Measurements from ENCODE around the gene CAMK4.
A peak's percentile ranks its signal among the peaks of the same experiment; 100 is the strongest.

Gene CAMK4

GRCh38 chr5:111507276-111507675 lies 283.1 kb downstream of the CAMK4 start:
- DNase-seq, result no peak

DNA sequence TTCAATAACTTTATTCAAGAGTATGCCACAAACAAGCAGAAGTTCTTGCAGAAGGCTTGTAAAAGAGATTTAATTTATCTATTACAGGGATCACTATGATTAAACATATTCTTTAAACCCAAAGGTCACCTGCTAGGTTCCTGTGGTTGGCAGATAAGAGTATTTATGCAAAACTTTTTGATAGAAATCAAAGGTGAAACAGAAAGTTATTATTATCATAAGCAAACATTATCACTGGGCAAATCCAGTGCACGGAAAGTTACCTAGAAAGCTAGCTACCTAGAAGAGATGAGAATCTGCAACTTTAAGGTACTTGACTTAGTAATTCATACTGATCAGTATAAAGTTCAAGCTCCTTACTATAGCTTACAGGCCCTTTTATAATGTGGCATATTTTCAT lies 284.9 kb downstream of the CAMK4 start:
- no peak for DNase-seq

- DNase-seq, result no peak
Measured at GRCh38 chr5:111511174-111511830, 287.1 kb downstream of the CAMK4 start.

DNA sequence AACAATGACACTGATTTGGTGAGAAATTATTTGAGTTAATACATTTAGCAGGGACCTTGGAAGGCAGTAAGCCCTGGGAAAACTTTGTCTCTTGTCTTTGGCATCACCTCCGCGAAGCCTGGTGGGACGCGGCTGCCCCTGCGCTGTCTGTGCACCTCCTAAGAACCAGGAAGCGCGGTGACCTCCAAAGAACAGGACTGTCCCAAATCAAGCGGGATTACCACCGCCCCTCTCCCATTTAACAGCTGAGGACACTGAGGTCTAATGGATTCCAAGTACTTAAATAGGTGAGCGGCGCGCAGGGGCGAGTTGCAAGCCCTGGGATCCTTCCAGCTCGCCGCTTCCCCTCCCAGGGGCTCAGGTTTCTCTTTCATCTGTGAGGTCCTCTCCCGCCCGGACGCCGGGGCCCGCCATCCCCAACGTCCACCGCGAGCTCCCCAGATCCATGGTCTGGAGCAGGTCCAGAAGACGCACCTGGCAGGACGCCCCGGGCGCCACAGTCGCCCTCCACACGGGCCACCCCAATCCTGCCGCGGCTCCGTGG lies 287.7 kb downstream of the CAMK4 start:
- no peak for DNase-seq

GRCh38 chr5:111512375-111513130 lies 288.4 kb downstream of the CAMK4 start, which contains the start of gene STARD4:
Gene STARD4 (minus strand): TSS chr5:111512535. CDS start chr5:111507433, 5,102 bp downstream.
- peak; percentile 74 to 93 for DNase-seq

- no peak for DNase-seq
Measured at GRCh38 chr5:111513131-111513520, 288.9 kb downstream of the CAMK4 start.

DNA sequence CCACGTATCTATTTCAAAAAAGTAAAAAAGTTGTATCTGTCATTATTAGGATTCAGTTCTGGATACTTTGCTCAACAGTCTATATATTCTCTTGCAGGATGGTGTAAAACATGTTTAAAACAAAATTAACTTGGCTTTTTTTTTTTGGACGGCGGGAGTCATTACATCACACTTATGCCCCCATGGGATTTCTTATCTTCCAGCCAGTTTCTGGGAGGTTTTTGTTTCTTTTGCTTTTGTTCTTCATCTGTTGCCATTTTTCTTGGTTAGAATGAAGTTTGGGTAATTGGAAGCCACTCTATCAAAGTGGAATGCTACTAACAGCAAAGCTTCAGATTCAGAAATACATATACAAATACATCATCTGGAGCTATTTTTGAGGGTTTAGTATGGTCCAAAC lies 289.9 kb downstream of the CAMK4 start:
- no peak for DNase-seq

DNA sequence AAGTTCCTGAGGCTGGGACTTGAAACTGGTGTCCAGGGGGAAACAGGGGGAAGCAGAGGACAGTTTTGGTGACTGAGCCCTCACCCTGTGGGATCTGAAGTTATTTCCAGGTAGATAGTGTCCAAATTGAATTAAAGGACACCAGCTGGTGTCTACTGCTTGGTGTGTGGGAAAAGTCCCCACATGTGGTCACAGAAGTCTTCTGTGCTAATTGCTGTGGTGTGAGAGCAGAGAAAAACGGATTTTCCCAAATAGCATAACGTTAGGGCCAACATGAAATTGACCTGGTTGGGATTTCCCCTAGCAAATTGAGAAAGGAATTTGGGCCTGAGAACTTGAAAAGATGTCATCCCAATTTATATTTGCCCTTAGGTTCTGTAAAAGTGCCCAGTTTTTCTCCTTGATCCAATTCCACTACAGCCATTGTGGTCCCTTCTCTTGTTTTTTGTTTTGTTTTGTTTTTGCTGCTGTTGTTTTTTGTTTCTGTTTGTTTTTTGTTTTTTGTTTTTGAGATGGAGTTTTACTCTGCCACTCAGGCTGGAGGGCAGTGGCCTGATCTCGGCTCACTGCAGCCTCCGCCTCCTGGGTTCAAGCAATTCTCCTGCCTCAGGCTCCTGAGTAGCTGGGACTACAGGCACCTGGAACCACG lies 293.8 kb downstream of the CAMK4 start:
- DNase-seq, result no peak

- no peak for DNase-seq
Measured at GRCh38 chr5:111518777-111519176, 294.6 kb downstream of the CAMK4 start.

DNA sequence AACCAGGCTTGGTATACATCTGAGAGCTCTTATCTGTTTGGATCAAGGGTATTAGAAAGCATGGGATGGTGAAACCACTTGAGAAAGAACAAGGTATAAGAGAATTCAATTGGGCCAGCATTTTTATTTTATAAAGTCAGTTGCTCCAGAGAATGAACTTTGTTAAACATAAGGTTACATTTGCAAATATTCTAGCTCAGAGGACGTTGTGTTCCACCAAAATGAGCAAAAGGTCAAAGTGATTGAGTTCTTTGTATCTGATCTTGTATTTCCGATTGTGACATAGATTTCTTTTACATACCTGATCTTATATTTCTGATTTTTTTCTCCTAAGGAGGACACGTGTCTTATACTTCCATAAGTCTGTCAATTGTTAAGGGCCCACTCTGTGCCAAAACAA lies 296.7 kb downstream of the CAMK4 start:
- no peak for DNase-seq

DNA sequence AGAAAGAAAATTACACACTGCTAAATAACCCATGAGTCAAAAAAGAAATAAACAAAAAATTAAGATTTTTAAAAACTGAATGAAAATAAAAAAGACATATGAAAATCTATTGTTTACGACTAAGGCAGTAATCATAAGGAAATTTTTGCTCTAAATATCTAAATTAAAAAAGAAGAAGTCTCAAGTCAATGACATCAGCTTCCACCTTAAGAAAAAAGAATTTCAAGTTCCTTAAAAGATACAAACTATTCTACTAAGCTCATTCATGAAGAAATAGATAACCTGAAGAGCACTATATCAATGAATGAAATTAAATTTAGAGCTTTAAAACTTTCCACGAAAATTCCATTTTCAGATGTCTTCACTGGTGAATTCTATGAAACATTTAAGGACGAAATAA lies 303.9 kb downstream of the CAMK4 start:
- DNase-seq, result no peak

DNA sequence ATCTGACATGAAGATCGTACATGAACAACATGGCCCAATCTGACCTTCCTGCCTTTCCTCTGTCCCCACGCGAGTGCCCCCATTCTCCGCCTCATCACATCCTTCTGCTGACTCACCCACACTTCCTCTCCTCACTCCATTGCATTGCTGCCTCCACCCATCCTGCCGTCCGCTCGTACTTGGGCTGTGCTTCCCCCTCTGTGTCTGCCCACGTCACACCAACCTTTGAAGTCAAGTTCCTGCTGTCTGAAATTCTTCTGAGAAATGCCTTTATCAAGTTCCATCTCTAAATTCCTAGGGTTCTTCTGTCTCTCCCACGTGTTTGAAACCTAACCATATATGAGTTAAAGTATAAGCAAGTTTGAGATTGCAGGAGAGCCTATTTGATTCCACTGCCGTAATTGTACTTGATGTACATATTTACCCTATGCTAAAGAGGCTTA lies 306.1 kb downstream of the CAMK4 start:
- peak; percentile 43 to 99 for DNase-seq

- DNase-seq, result no peak
Measured at GRCh38 chr5:111532886-111533582, 308.9 kb downstream of the CAMK4 start.

GRCh38 chr5:111535879-111536549 lies 311.8 kb downstream of the CAMK4 start:
- DNase-seq, result no peak

GRCh38 chr5:111537141-111538024 lies 313.2 kb downstream of the CAMK4 start:
- no peak for DNase-seq

Data from bone marrow (tissue), 2 donors.